GM18502 (cell line): ENCODE measurements around the gene FAM20C.

Experiments
- ATAC-seq: cut with Tn5 transposase; IDR thresholded peaks from one replicate; pipeline ENCODE4 v1.9.1; 2021; ENCODE audit warnings: mild to moderate bottlenecking; ENCODE audit not compliant: unreplicated experiment, poor library complexity

The FAM20C gene

DNA sequence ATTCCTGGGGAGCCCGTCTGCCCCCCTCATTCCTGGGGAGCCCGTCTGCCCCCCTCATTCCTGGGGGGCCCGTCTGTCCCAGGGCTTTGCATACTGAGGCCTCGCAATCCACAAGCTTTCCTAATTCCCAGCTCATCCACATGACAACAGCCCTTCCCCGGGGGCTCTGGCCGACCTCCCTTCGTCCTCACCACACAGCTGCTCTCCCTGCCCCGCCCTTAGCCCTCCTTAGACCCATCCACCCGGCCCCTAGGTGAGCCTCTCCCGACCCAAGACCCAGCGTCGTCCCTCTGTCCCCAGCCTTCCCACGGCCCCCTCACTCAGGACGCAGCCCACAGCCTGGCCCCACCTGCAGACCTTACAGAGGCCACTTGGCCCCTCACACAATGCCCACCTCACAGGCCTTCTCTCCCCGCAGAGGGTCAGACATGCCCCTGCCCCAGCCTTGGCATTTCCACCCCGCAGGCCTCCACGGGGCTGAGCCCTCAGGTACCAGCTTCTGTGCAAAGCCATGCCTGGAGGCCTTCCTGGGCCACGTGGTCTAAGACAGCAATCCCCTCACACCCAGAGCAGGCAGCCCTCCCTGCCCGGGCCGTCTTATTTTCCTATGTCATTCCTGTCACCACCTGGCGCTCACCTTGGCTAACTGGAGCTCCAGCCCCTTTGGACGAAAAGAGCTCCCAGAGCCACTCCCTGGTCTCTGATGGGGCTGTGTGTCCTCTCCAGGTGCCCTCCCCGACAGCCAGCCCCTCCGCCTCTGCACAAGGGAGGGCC is 3.5 kb upstream of the FAM20C start:
- ATAC-seq, result no peak

- ATAC-seq, result no peak
Observed at GRCh38 chr7:189719-190118, 2.7 kb upstream of the FAM20C start.

DNA sequence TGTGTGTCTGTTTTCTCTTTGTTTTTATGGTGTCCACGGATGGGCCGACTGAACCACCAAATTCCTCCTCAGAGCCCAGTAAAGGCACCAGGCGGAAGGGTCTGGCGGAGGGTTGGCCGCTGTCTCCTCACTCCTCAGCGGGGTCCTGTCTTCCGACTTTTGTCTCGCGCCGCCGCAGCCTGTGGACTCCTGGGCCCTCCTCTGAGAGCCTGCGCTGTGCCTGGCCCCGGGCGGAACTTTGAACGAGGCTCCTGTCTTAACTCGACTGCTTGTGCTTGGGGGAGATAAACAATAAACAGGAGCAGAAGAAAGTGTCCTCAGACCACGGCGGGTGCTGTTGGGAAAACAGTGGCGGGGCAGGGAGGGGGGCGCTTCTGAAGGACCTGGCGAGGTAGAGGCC is 2.2 kb upstream of the FAM20C start:
- no peak for ATAC-seq

DNA sequence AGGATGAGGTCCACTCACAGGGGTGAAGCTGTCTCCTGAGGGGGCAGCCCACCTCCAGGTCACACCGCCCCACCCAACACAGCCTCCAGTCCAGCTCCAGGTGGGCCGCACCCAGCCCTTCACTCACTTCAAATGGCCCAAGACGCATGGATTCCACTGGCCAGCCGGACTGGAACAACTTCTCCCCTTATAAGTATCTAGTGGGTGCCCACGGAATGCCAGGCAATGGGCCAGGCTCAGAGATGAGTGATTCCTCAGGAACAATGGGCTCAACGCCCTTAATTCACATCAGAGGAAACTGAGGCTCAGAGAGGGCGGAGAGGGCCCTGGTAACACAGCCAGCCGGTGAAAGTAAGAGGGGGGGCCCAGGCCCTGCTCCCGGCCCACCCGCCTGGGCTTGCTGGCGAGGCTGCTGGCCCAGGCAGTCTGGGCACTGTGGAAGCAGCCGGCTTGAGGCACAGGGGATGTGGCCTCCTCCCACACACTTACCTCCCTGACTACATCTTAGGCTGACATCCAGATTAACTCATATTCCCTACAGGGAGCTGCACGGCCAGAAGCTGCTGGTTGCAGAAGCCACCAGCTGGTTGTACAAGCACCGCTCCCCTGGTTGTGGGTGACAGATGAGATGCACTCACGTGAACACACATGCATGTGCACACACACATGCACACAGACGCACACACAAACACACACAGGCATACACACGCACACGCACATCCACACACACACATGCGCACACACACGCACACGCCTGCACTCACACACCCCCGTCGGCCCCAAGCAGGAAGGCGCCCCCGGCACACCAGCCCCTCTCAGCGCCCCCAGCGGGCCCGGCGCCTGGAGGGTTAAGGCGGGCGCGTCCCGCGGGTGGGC is 1.0 kb upstream of the FAM20C start:
- no peak for ATAC-seq

GRCh38 chr7:192701-193480 is 520 bp downstream of the FAM20C start:
- ATAC-seq, result no peak

DNA sequence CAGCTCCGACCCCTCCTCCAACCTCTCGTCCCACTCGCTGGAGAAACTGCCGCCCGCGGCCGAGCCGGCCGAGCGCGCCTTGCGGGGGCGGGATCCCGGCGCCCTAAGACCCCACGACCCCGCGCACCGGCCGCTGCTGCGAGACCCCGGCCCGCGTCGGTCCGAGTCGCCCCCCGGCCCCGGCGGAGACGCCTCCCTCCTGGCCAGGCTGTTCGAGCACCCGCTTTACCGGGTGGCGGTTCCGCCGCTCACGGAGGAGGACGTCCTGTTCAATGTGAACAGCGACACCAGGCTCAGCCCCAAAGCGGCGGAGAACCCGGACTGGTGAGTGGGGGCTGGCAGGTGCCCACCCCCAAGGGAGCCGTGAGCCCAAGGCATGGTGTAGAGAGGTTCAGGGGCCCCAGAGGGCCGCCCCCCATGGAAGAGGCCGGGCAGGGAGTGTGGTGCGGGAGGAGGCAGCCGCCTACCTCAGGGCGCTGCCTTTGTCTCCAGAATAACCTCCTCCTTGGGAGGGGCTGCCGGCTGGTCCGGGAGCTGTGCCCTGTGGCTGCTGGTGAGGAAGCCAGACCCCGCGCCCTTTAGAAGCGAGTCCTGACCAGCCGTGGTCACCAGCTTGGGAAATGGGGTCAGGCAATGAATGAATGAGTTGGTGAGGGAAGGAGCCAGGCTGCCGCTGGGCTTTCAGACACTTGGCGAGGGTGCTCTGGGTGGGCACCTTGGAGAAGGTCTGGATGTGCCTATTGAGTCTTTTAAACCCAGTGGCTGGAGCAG is 1.3 kb downstream of the FAM20C start:
- no peak for ATAC-seq

- no peak for ATAC-seq
Observed at GRCh38 chr7:194252-195009, 2.1 kb downstream of the FAM20C start.

DNA sequence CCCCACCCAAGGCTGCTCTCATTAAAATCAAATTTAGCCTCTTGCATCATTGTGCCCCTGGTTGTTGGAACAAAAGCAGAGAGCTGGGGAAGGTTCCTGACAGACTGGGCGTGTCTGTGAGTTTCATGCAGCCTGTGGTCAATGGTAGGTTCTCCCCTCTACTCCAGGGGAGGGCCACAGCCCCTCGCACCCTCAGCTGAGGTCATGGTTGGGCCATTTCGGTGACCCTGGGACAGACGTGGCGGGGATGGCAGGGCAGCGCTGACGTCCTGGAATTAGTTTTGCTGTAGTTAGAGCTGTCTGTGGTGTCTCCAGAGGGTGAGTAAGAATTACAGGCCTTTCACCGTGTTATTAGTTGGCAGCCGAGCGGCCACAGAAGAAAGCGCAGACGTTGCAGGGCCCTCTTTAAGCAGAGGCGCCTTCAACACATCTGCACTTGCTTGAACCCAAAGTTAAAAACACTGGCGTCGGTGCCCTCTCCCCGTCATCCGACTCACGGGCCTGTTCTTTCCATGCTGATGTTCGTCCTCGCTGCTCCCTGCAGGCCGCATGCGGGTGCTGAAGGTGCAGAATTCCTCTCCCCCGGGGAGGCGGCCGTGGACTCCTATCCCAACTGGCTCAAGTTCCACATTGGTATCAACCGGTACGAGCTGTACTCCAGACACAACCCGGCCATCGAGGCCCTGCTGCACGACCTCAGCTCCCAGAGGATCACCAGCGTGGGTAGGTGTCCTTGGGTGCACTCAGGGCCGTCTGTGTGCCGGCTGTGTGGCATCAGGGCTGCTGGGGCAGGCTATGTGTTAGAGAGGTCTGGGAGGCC is 2.8 kb downstream of the FAM20C start:
- no peak for ATAC-seq

- ATAC-seq, result no peak
Observed at GRCh38 chr7:195830-196128, 3.4 kb downstream of the FAM20C start.

DNA sequence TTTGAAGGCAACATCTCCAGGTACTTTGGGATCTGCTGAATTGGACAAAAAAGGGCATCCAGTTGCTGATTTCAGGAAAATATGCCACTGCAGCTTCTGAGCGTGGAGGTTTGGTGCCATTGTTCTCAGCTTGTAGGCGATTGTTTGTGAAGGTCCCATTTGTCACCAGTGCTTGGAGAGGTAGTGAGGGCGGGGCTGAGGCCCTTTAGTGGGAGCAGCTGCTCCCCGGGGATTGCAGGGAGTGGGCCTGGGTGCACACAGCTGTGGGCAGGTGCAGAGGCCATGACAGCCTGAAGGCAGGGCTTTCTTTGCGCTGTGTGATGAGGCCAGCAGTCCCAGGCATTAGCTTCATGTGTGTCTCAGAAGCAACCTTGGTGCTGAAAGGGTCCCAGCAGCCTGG is 3.9 kb downstream of the FAM20C start:
- no peak for ATAC-seq

DNA sequence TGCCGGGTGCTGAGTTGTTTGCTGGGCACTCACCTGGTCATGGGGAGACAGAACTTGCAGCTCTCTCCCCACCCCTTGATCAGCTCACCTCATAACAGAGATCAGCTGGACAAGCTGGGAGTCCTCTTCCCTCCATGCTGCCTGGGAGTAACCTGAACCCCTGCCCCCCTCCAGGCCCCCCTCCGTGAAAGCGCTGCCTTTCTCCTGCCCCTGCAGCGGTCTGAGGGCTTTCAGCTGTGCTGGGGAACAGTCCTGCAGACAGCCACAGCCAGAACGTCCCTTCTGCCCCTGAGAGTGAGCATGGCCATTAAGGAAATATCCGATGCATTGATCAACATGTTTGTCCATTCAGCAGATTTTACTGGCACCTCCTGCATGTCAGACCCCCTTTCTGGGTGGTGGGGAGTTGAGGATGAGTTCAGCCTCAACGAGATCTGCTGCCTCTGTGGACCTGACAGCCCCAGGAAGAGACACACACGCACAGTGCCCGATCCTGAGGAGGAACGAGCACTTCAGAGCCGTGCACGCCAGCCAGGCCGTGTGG is 4.5 kb downstream of the FAM20C start:
- no peak for ATAC-seq

- ATAC-seq, result no peak
Observed at GRCh38 chr7:197413-198335, 5.3 kb downstream of the FAM20C start.

DNA sequence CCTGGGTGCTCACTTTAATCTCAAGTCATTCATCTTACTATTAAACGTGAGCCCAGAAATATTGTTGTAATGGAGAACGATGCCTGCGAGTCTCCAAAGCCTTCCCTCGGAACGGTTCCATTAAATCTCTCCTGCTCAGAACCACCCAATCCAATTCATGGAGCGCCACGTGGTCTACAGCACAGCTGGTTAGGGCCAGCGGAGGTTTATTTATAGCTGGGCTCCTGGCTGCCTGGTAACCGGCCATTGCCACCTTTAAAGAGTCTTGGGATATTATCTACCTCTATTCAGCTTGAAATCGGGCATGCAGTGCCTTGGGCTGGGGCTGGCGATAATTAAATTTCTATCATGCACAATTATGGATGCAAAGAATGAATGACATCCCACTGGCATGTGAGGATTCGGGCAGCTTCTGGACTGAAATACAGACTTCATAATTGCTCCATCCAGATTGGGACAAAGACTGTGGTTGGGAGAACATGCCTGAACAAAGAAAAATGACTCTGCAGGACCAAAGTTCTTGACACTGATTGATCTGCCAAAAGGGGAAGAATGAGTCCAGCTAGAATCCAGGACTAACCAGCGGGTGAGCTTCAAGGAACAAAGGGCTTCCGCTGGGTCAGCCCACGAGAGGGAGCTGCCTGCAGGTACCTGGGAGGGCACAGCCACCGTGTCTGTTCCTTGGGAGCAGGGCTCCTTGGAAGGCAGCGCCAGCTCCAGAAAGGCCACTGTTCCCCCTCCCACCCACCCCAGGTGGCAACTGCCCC is 7.3 kb downstream of the FAM20C start:
- ATAC-seq, result no peak

GRCh38 chr7:200290-200689 is 7.9 kb downstream of the FAM20C start:
- no peak for ATAC-seq

GRCh38 chr7:200704-201103 is 8.3 kb downstream of the FAM20C start:
- no peak for ATAC-seq

DNA sequence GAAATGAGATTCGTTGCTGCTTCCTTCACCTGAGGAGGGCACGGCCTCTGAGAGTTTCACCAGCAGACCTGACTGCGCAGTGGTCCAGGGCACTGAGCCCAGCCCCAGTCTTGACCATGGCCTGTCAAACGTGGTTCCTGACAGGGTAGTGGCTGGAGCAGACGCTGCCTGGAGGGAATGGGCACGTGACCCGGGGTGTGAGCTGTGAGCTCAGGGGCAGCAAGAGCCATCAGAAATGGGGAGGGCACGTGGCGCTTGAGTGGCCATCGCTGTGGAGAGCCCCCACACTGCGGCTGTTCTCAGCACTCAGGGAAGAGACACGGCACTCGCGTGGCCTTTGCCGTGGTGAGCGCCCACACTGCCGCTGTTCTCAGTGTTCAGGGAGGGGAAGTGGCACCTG is 12.0 kb downstream of the FAM20C start:
- no peak for ATAC-seq
